Natural killer cell (primary cell): ENCODE data around the gene MIDN. TPM values are rescaled to one million over a fixed set of nuclear protein-coding genes. Genes with fewer than 3 reads are reported as not detected.
A peak's percentile ranks its signal among the peaks of the same experiment; 100 is the strongest.

Source experiments
- ATAC-seq, 3 donors: fragments of 150-1000 bp in 2 of 3; fragments of 200-7000 bp in 1 of 3; cut with Tn5 transposase; 1 replicate in 1 of 3; 2 replicates in 2 of 3; pipeline ENCODE4 v1.10.0; 2021; ENCODE audit warnings: mild to moderate bottlenecking in 2 of 3, moderate library complexity in 2 of 3
- DNase-seq, 2 donors: peaks; one replicate each; pipeline versions ENCODE4 v3.0.0 to v3.0.0-alpha.2; 2013 to 2021; ENCODE audit warnings: mixed read lengths in 1 of 2
- H3K27ac ChIP-seq: one replicate; pipeline ENCODE4 v1.5.1; 2013; ENCODE audit warnings: mild to moderate bottlenecking, low read length
- H3K27me3 ChIP-seq: one replicate; pipeline ENCODE4 v1.6.1; 2013; ENCODE audit warnings: low read length; ENCODE audit not compliant: control insufficient read depth, insufficient read depth
- H3K36me3 ChIP-seq: one replicate; pipeline ENCODE4 v1.6.1; 2013; ENCODE audit warnings: low read length; ENCODE audit not compliant: control insufficient read depth, insufficient read depth
- H3K4me1 ChIP-seq: one replicate; pipeline ENCODE4 v1.6.1; 2013; ENCODE audit warnings: low read length; ENCODE audit not compliant: control insufficient read depth, insufficient read depth
- H3K4me3 ChIP-seq: one replicate; pipeline ENCODE4 v1.5.1; 2013; ENCODE audit warnings: low read length
- H3K9me3 ChIP-seq: one replicate; pipeline ENCODE4 v1.6.1; 2013; ENCODE audit warnings: low read length; ENCODE audit not compliant: control insufficient read depth, insufficient read depth
- H3K27ac Mint-ChIP-seq, 2 donors: one replicate each; pipeline ENCODE4 v1.8.0; 2022; ENCODE audit warnings: mild to moderate bottlenecking in 2 of 2, mixed read lengths in 2 of 2, moderate library complexity in 1 of 2
- H3K27me3 Mint-ChIP-seq, 2 donors: one replicate each; pipeline ENCODE4 v1.8.0; 2022; ENCODE audit warnings: low read depth in 2 of 2, mixed read lengths in 2 of 2
- H3K36me3 Mint-ChIP-seq: one replicate; pipeline ENCODE4 v1.8.0; 2022; ENCODE audit warnings: mixed read lengths
- H3K4me1 Mint-ChIP-seq, 2 donors: one replicate each; pipeline ENCODE4 v1.8.0; 2022; ENCODE audit warnings: mixed read lengths in 2 of 2
- H3K4me3 Mint-ChIP-seq: one replicate; pipeline ENCODE4 v1.8.0; 2022; ENCODE audit warnings: mild to moderate bottlenecking, moderate library complexity, mixed read lengths
- H3K9me3 Mint-ChIP-seq, 2 donors: one replicate each; pipeline ENCODE4 v1.8.0; 2022; ENCODE audit warnings: mixed read lengths in 2 of 2
- WGBS: methylation state at CpG from one replicate; pipeline ENCODE4 v1.1.7; 2013; ENCODE audit warnings: missing lambda C conversion rate; ENCODE audit not compliant: insufficient coverage; 5-methylcytosine and 5-hydroxymethylcytosine counted together
- intact Hi-C: fragments of 100-400 bp; cut with micrococcal nuclease; formaldehyde crosslinking; loops from one replicate; pipeline ENCODE4 v1.14.2; 2022
- total RNA-seq, 4 donors: library from RNA; stranded (reverse); fragments of 120-200 nt in 1 of 4; gene quantifications; one replicate each; pipeline versions ENCODE4 v1.2.3 to v1.2.4, GENCODE V29; 2013 to 2022
- TF ChIP-seq, protein P1 (sequence below): fragments of 200-600 bp; IDR thresholded peaks from one replicate; pipeline ENCODE4 v1.8.0; 2022; ENCODE audit warnings: antibody characterized with exemption

The MIDN gene
- total RNA-seq, 3 donors from 2014 or later (not counting 1 experiment from before 2014, with no cell fraction given) = 296 to 367 (median 314) TPM

DNA sequence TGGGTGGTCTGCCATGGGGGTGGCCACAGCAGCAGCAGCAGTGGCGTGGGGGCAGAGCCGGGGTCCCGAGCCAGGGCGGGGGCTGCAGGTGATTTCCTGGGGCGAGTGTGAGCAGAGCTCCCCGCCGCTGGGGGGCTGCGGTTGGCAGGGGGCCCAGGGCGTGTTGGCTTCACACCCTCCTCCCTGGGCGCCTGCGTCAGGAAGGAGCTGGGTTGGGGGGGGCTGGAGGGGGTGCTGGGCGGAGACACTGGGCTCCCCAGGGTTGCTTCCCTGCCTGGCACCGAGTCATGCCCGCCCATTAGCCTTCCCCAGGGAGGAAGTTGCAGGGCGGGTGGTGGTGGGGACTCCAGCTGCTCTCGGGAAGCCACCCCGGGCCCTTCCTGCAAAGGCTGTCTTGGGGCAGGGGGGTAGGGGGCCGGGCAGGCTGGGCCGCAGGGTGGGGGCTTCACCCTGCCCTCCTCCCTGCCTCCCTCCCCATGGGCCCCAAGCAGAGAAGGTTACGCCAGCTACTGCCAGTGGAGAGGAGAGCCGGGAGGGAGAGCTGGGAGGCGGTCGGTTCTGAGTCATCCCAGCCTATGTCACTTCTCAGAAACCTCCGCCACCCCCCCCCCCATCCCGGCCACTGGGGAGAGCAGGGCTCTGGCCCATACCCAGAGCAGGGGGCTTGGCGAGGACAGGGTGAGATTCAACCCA, 4.6 kb downstream of the MIDN start:
- ATAC-seq = peak; percentile 9 to 15 (median 13)
- H3K27me3 Mint-ChIP-seq = no peaks in the 10 kb centered on the region
- peaks cover 65% of the 10 kb centered on the region for H3K4me1 ChIP-seq
- peak; percentile 74 to 90 for DNase-seq
- H3K27me3 ChIP-seq = no peaks in the 10 kb centered on the region
- peak overlapping the region; percentile 82 for H3K4me3 ChIP-seq
- WGBS = 0% methylated on average over 19 of the region's 26 CpGs
- peaks cover 47% of the 10 kb centered on the region for H3K36me3 ChIP-seq
- H3K27ac ChIP-seq = peak overlapping the region; percentile 99
- H3K9me3 ChIP-seq = no peaks in the 10 kb centered on the region
- peak overlapping the region; percentile 93 to 97 for H3K27ac Mint-ChIP-seq
- peaks cover 6 to 36% of the 10 kb centered on the region in 2 donors for H3K4me1 Mint-ChIP-seq
- peak overlapping the region; percentile 86 for H3K4me3 Mint-ChIP-seq
- TF ChIP-seq, protein P1, sequence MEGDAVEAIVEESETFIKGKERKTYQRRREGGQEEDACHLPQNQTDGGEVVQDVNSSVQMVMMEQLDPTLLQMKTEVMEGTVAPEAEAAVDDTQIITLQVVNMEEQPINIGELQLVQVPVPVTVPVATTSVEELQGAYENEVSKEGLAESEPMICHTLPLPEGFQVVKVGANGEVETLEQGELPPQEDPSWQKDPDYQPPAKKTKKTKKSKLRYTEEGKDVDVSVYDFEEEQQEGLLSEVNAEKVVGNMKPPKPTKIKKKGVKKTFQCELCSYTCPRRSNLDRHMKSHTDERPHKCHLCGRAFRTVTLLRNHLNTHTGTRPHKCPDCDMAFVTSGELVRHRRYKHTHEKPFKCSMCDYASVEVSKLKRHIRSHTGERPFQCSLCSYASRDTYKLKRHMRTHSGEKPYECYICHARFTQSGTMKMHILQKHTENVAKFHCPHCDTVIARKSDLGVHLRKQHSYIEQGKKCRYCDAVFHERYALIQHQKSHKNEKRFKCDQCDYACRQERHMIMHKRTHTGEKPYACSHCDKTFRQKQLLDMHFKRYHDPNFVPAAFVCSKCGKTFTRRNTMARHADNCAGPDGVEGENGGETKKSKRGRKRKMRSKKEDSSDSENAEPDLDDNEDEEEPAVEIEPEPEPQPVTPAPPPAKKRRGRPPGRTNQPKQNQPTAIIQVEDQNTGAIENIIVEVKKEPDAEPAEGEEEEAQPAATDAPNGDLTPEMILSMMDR = no peak
- no peaks in the 10 kb centered on the region for H3K36me3 Mint-ChIP-seq
- no peaks in the 10 kb centered on the region for H3K9me3 Mint-ChIP-seq
- intact Hi-C loops = no loop called here

DNA sequence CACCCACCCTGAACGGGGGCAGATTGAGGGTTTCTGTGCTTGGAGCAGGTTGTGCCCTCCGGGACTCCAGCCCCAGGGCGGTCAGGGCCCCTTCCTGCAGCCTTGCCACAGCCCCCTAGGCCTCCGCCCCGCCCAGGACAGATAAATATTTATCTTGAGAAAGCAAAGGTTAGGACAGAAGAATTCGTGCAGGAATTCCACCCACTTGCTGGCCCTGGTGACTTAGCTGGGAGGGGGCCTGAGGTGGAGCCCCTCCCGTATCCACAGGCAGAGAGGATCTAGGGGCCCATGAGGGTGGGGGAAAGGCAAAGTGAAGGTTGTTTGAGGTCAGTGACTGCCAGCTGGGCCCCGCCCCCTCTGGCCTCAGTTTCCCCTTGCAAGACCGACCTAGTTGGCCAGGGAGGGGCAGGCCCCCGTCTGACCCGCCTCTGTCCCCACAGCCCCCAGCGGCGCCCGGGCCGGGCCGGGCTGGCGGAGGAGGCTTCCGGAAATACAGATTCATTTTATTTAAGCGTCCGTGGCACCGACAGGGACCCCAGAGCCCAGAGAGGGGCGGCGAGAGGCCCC, 5.2 kb downstream of the MIDN start:
- H3K4me1 ChIP-seq = peaks cover 68% of the 10 kb centered on the region
- Mint-ChIP-seq H3K9me3 (no peaks in the 10 kb centered on the region), H3K4me1 (peaks cover 9 to 42% of the 10 kb centered on the region in 2 donors), H3K27ac (peak overlapping the region; percentile 93 to 97), H3K27me3 (no peaks in the 10 kb centered on the region), H3K36me3 (no peaks in the 10 kb centered on the region), H3K4me3 (peak overlapping the region; percentile 86)
- H3K9me3 ChIP-seq = no peaks in the 10 kb centered on the region
- peak overlapping the region; percentile 82 for H3K4me3 ChIP-seq
- ATAC-seq = no peak
- 30% methylated on average over 23 of the region's 23 CpGs for WGBS
- TF ChIP-seq, protein P1 = no peak
- intact Hi-C loops = no loop called here
- no peak for DNase-seq
- peak overlapping the region; percentile 99 for H3K27ac ChIP-seq
- H3K27me3 ChIP-seq = no peaks in the 10 kb centered on the region
- peaks cover 52% of the 10 kb centered on the region for H3K36me3 ChIP-seq

DNA sequence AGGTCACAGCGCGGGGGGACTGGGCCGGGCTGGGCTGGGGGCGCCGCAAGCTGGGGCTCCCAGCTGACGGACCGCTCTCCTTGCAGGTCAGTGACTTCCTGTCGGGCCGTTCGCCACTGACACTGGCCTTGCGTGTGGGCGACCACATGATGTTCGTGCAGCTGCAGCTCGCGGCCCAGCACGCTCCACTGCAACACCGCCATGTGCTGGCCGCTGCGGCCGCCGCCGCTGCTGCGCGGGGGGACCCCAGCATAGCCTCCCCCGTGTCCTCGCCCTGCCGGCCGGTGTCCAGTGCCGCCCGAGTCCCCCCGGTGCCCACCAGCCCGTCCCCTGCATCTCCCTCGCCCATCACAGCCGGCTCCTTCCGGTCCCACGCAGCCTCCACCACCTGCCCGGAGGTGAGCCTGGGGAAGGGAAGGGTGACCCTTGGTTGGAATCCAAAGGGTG, 5.7 kb downstream of the MIDN start:
- peak overlapping the region; percentile 86 for H3K4me3 Mint-ChIP-seq
- DNase-seq (peak in 1 of 2 donors; percentile 31), ATAC-seq (no peak)
- no peaks in the 10 kb centered on the region for H3K9me3 ChIP-seq
- H3K27ac Mint-ChIP-seq = peak overlapping the region; percentile 93 to 97
- H3K36me3 ChIP-seq = peaks cover 52% of the 10 kb centered on the region
- peak overlapping the region; percentile 55 for H3K27ac ChIP-seq
- 68% methylated on average over 37 of the region's 37 CpGs for WGBS
- peaks cover 9 to 47% of the 10 kb centered on the region in 2 donors for H3K4me1 Mint-ChIP-seq
- H3K4me1 ChIP-seq = peaks cover 73% of the 10 kb centered on the region
- H3K9me3 Mint-ChIP-seq = no peaks in the 10 kb centered on the region
- H3K4me3 ChIP-seq = no peak overlapping the region
- intact Hi-C loops = no loop called here
- no peaks in the 10 kb centered on the region for H3K27me3 Mint-ChIP-seq
- TF ChIP-seq, protein P1 = no peak
- H3K27me3 ChIP-seq = no peaks in the 10 kb centered on the region
- no peaks in the 10 kb centered on the region for H3K36me3 Mint-ChIP-seq
